ENCODE data around the gene CENPH.
"Not testable (repeated sequence)": the region's sequence is repeated elsewhere in the genome, so short reads cannot be mapped to it uniquely, and the experiment has no call there.

The CENPH gene

DNA sequence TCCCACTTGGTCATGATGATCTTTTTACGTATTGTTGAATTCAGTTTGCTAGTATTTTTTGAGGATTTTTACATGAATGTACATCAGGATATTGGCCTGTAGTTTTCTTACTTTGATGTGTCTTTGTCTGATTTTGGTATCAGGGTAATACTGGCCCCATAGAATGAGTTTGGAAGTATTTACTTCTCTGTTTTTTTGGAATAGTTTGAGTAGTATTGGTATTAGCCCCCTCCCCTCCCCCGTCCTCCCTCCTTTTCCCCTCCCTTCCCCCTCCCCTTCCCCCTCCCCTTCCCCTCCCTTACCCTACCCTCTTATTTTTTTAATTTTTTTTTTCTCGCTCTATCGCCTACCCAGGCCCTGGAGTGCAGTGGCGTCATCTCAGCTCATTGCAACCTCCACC is 55.6 kb downstream of the CENPH start:
- Histone ChIP-seq H3K27me3 (ENCODE audit: control insufficient read depth, insufficient read depth, low read length) (no peaks in the 10 kb centered on the region), H3K4me1 (ENCODE audit: control insufficient read depth, insufficient read depth, low read length) (no peaks in the 10 kb centered on the region), H3K27ac (ENCODE audit: low read length) (no peak overlapping the region), H3K9me3 (ENCODE audit: control insufficient read depth, insufficient read depth, low read length) (no peaks in the 10 kb centered on the region), H3K4me3 (ENCODE audit: low read length) (no peak overlapping the region), H3K36me3 (ENCODE audit: control insufficient read depth, insufficient read depth, low read length) (no peaks in the 10 kb centered on the region)
- no CpG with 5 or more reads among the region's 5 CpGs for WGBS (ENCODE audit: insufficient coverage, insufficient read length)
- no peak for DNase-seq (ENCODE audit: low read depth, low spot score)

DNA sequence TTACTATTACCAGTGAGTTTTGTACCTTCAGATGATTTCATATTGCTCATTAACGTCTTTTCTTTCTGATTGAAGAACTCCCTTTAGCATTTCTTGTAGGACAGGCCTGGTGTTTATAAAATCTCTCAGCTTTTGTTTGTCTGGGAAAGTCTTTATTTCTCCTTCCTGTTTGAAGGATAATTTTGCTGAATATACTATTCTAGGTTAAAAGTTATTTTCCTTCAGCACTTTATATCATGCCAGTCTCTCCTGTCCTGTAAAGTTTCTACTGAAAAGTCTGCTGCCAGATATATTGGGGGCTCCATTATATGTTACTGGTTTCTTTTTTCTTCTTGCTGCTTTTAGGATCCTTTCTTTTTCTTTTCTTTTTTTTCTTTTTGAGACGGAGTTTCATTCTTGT is 58.6 kb downstream of the CENPH start:
- no CpG with 5 or more reads among the region's 2 CpGs for WGBS (ENCODE audit: insufficient coverage, insufficient read length)
- Histone ChIP-seq H3K27ac (ENCODE audit: low read length) (no peak overlapping the region), H3K9me3 (ENCODE audit: control insufficient read depth, insufficient read depth, low read length) (no peaks in the 10 kb centered on the region), H3K4me1 (ENCODE audit: control insufficient read depth, insufficient read depth, low read length) (no peaks in the 10 kb centered on the region), H3K4me3 (ENCODE audit: low read length) (no peak overlapping the region), H3K36me3 (ENCODE audit: control insufficient read depth, insufficient read depth, low read length) (no peaks in the 10 kb centered on the region), H3K27me3 (ENCODE audit: control insufficient read depth, insufficient read depth, low read length) (no peaks in the 10 kb centered on the region)
- DNase-seq (ENCODE audit: low read depth, low spot score), result no peak

DNA sequence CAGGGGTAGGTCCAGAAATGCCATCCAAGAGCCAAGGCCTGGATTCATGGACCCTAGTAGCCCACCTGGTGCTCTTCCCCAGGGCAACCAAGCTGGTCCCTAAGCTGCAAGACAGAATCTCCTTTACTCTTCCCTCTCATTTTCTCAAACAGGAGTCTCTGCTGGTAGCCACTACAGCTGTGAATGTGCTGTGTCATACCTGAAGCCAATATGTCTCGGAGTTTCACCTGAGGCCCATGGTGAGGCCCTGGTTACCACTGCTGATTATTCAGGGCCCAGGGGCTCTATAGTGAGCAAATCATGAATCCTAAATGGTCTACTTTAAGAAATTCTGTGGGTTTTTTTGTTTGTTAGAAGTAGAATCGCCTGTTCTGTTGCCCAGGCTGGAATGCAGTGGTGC is 61.2 kb downstream of the CENPH start:
- Histone ChIP-seq H3K9me3 (ENCODE audit: control insufficient read depth, insufficient read depth, low read length) (no peaks in the 10 kb centered on the region), H3K4me1 (ENCODE audit: control insufficient read depth, insufficient read depth, low read length) (no peaks in the 10 kb centered on the region), H3K4me3 (ENCODE audit: low read length) (no peak overlapping the region), H3K36me3 (ENCODE audit: control insufficient read depth, insufficient read depth, low read length) (no peaks in the 10 kb centered on the region), H3K27ac (ENCODE audit: low read length) (no peak overlapping the region), H3K27me3 (ENCODE audit: control insufficient read depth, insufficient read depth, low read length) (no peaks in the 10 kb centered on the region)
- DNase-seq (ENCODE audit: low read depth, low spot score), result no peak
- no CpG with 5 or more reads among the region's 2 CpGs for WGBS (ENCODE audit: insufficient coverage, insufficient read length)

DNA sequence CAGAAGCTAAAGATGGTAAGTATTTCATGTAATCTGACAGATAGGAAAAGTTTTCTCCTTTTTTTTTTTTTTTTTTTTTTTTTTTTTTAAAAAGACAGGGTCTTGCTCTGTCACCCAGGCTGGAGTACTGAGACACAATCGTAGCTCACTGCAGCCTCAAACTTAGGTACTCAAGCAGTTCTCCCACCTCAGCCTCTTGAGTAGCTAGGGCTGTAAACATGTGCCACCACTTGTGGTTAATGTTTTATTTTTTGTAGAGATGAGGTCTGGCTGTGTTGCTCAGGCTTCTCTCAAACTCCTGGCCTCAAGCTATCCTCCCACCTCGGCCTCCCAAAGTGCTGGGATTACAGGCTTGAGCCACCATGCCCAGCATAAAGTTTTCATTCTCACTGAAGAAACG is 63.1 kb downstream of the CENPH start:
- no peaks in the 10 kb centered on the region for H3K9me3 ChIP-seq (ENCODE audit: control insufficient read depth, insufficient read depth, low read length)
- DNase-seq (ENCODE audit: low read depth, low spot score), result no peak
- no CpG with 5 or more reads among the region's 3 CpGs for WGBS (ENCODE audit: insufficient coverage, insufficient read length)
- no peaks in the 10 kb centered on the region for H3K4me1 ChIP-seq (ENCODE audit: control insufficient read depth, insufficient read depth, low read length)
- no peak overlapping the region for H3K4me3 ChIP-seq (ENCODE audit: low read length)
- no peaks in the 10 kb centered on the region for H3K36me3 ChIP-seq (ENCODE audit: control insufficient read depth, insufficient read depth, low read length)
- H3K27me3 ChIP-seq (ENCODE audit: control insufficient read depth, insufficient read depth, low read length), result no peaks in the 10 kb centered on the region
- H3K27ac ChIP-seq (ENCODE audit: low read length), result no peak overlapping the region

DNA sequence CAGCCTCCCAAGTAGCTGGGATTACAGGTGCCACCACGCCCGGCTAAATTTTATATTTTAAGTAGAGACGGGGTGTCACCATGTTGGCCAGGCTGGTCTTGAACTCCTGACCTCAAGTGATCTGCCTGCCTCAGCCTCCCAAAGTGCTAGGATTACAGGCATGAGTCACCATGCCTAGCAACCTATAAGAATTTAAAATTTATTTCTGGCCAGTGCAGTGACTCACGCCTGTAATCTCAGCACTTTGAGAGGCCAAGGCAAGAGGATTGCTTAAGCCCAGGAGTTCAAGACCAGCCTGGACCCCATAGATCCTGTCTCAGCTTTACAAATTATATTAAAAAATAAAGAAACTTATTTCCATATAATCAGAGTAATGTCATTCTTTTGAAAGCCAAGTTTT is 66.6 kb downstream of the CENPH start:
- not testable (repeated sequence) for H3K9me3 ChIP-seq (ENCODE audit: control insufficient read depth, insufficient read depth, low read length); H3K36me3 ChIP-seq (ENCODE audit: control insufficient read depth, insufficient read depth, low read length); DNase-seq (ENCODE audit: low read depth, low spot score); H3K4me3 ChIP-seq (ENCODE audit: low read length); H3K27me3 ChIP-seq (ENCODE audit: control insufficient read depth, insufficient read depth, low read length); H3K27ac ChIP-seq (ENCODE audit: low read length); H3K4me1 ChIP-seq (ENCODE audit: control insufficient read depth, insufficient read depth, low read length)
- no CpG with 5 or more reads among the region's 4 CpGs for WGBS (ENCODE audit: insufficient coverage, insufficient read length)

DNA sequence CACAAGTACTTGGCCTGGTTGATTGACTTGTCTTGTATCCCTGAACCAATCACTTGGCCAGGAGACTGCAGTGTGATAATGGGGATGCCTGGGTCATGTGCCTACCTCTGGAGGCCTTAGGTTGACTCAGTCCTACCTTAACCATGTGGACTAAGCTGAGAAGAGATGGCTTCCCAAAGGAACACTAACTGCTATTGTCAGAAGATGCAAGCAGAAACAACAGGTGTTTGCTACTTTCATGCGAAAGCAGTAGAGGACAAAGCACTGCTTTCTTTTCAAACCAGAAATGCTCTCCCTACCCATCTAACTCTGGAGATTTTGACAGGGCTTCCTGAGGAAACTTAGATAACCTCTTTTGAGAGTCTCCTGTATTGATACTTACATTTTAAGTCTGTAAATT is 68.2 kb downstream of the CENPH start:
- Histone ChIP-seq H3K9me3 (ENCODE audit: control insufficient read depth, insufficient read depth, low read length) (no peaks in the 10 kb centered on the region), H3K36me3 (ENCODE audit: control insufficient read depth, insufficient read depth, low read length) (peaks cover 2% of the 10 kb centered on the region; the same call in 1 of the 2 replicates), H3K4me1 (ENCODE audit: control insufficient read depth, insufficient read depth, low read length) (no peaks in the 10 kb centered on the region), H3K4me3 (ENCODE audit: low read length) (no peak overlapping the region), H3K27ac (ENCODE audit: low read length) (no peak overlapping the region), H3K27me3 (ENCODE audit: control insufficient read depth, insufficient read depth, low read length) (no peaks in the 10 kb centered on the region)
- no peak for DNase-seq (ENCODE audit: low read depth, low spot score)
- WGBS (ENCODE audit: insufficient coverage, insufficient read length), result no CpG with 5 or more reads among the region's 1 CpG

All from iPS DF 6.9 (cell line).